Aorta (tissue), 5 donors: ENCODE data around the gene KCNQ1. TPM values are rescaled to one million over a fixed set of nuclear protein-coding genes. Genes with fewer than 3 reads are reported as not detected.
A peak's percentile ranks its signal among the peaks of the same experiment; 100 is the strongest.

ENCODE experiments used
- ATAC-seq: fragments of 200-7000 bp; cut with Tn5 transposase; one replicate; pipeline ENCODE4 v1.9.1; 2022; ENCODE audit warnings: moderate library complexity; ENCODE audit not compliant: low FRiP score
- DNase-seq, 2 donors: peaks; one replicate each; pipeline ENCODE4 v3.0.0-alpha.2; 2020
- H3K27ac ChIP-seq, 2 donors: one replicate each; pipeline ENCODE4 v1.5.1; 2013; ENCODE audit warnings: low read length in 2 of 2, mild to moderate bottlenecking in 2 of 2, moderate library complexity in 2 of 2, control low read depth in 1 of 2, inconsistent platforms in 1 of 2, low read depth in 1 of 2
- H3K27me3 ChIP-seq, 2 donors: one replicate each; pipeline ENCODE4 v1.6.1; 2013; ENCODE audit warnings: control low read depth in 1 of 2, low read length in 1 of 2, mild to moderate bottlenecking in 1 of 2, moderate library complexity in 1 of 2; ENCODE audit not compliant: insufficient read depth in 2 of 2, control insufficient read depth in 1 of 2
- H3K36me3 ChIP-seq, 2 donors: one replicate each; pipeline ENCODE4 v1.6.1; 2013; ENCODE audit warnings: control low read depth in 1 of 2, low read length in 1 of 2, mild to moderate bottlenecking in 1 of 2; ENCODE audit not compliant: insufficient read depth in 2 of 2, control insufficient read depth in 1 of 2
- H3K4me1 ChIP-seq, 2 donors: one replicate each; pipeline ENCODE4 v1.6.1; 2013; ENCODE audit warnings: low read length in 2 of 2, control low read depth in 1 of 2, mild to moderate bottlenecking in 1 of 2, moderate library complexity in 1 of 2; ENCODE audit not compliant: insufficient read depth in 2 of 2, control insufficient read depth in 1 of 2
- H3K4me3 ChIP-seq, 2 donors: one replicate each; pipeline ENCODE4 v1.5.1; 2013; ENCODE audit warnings: low read length in 2 of 2, control low read depth in 1 of 2, mild to moderate bottlenecking in 1 of 2
- H3K9me3 ChIP-seq: one replicate; pipeline ENCODE4 v1.6.1; 2013; ENCODE audit warnings: mild to moderate bottlenecking, low read length; ENCODE audit not compliant: control insufficient read depth
- WGBS, 2 donors: extraction: QIAGEN DNeasy Blood & Tissue Kit; methylation state at CpG; one replicate each; pipeline ENCODE4 v1.1.7; 2013; 5-methylcytosine and 5-hydroxymethylcytosine counted together
- intact Hi-C, 2 donors: fragments of 100-400 bp; cut with DNase I; formaldehyde crosslinking; loops; one replicate each; pipeline versions ENCODE4 v1.14.2 to v1.15.0; 2022
- polyA plus RNA-seq, 2 donors: library from polyadenylated mRNA; stranded (reverse); fragments of 200-250 nt; gene quantifications; one replicate each; pipeline ENCODE4 v1.2.3, GENCODE V29; 2013
- total RNA-seq, 2 donors: library from RNA; stranded (reverse); fragmentation: NEBNext Ultra II Directional; extraction: Animal tissue kit (Norgen Biotek cat#: 25700); gene quantifications; one replicate each; pipeline ENCODE4 v1.2.1, GENCODE V29; 2021
- donor health status: healthy with polysubstance abuse.
- donor health status: Bipolar disorder and iron deficiency.
- donor health status: DM: no; HTN: no; CAD: no.
- donor health status: DM: no; HTN: no; CAD: no.
- donor health status: DM: yes; HTN: yes; CAD: no.

KCNQ1 gene
- total and polyA plus RNA-seq, 4 donors, result 0.67 to 11.5 (median 5.8) TPM

DNA sequence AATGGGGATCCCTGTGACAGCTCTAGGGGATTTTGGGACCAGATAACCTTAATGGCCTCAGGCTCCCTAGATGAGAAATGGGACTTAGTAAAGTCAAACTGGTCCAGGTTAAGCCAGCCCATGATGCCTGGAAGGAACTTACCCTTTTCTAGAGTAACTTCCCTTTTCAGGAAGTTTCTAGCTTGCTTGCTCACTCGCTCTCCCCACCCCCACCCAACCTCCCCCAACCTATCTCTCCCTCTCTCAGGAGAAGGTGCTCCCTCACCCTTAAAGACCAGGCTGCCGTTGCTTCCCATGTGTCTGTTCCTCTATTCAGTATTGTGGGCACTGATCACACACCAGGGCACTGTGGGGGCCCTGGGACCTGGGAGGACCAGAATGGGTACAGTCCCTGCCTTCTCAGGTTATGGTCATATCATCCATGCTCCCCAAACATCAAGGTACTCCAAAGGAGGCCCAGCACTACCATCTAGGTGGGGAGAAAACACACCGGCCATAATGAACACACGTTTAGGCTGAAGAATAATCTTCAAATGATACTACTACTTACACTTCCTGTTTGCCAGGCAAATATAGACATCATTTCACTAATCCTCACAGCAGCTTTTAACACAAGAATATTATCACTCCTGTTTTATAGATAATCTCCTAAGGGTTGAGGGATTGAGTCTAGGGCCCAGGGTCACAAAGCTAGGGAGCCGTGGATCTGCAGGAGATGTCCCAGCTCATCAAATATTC lies 236.8 kb downstream of the KCNQ1 start:
- 85 to 86% methylated on average over 5 of the region's 5 CpGs for WGBS, 2 donors
- Histone ChIP-seq H3K4me3 (no peak overlapping the region), H3K4me1 (no peaks in the 10 kb centered on the region), H3K27ac (no peak overlapping the region), H3K36me3 (no peaks in the 10 kb centered on the region), H3K9me3 (no peaks in the 10 kb centered on the region), H3K27me3 (no peaks in the 10 kb centered on the region)
- no peak for ATAC-seq
- no peak for DNase-seq
- intact Hi-C loops, result no loop called here

DNA sequence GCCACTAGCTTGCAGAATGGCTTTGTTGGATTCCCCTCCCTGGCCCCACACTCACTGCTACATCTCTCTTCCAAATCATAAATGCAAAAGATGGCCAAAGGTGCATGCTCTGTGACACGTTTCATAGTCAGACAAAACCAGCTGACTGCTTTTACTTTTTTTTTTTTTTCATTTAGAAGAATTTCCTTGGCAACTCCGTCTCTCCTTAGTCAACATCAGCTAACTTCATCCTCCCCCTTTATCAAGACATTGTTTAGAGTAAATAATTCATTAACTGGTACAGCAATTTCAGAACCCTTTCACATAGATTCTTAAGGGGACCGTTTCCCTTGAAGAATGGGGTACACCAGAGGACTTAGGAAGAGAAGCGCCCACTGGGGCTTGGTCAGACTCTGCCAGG lies 239.0 kb downstream of the KCNQ1 start:
- 70 to 71% methylated on average over 4 of the region's 4 CpGs for WGBS, 2 donors
- intact Hi-C loops, result no loop called here
- DNase-seq, result no peak
- no peaks in the 10 kb centered on the region for H3K27me3 ChIP-seq
- no peak overlapping the region for H3K4me3 ChIP-seq
- H3K9me3 ChIP-seq, result no peaks in the 10 kb centered on the region
- no peak overlapping the region for H3K27ac ChIP-seq
- no peaks in the 10 kb centered on the region for H3K4me1 ChIP-seq
- no peaks in the 10 kb centered on the region for H3K36me3 ChIP-seq
- ATAC-seq, result no peak

DNA sequence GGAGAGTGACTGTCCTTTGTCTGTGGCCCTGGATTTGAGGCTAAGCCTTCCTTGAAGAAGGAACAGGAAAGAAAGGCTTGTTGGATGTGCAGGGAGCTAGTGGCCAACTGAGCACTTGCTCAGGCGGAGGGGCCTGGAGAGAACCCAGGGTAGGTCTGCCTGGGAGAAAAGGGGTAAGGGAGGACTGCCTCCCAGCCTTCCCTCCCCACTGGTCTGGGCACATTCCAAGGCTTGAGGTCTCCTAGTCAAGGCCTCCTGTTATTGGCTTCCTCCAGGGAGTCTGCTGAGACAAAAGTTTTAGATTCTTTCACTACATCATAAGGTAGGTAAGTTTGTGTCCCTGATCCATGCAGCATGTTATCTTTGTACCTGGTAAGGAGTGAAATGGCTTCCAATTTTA lies 239.8 kb downstream of the KCNQ1 start:
- Histone ChIP-seq H3K27ac (no peak overlapping the region), H3K27me3 (no peaks in the 10 kb centered on the region), H3K36me3 (no peaks in the 10 kb centered on the region), H3K4me1 (no peaks in the 10 kb centered on the region), H3K9me3 (no peaks in the 10 kb centered on the region), H3K4me3 (no peak overlapping the region)
- WGBS, 2 donors, result 87 to 92% methylated on average over 1 of the region's 1 CpG
- intact Hi-C loops, result no loop called here
- DNase-seq (peak in 1 of 2 donors; percentile 24), ATAC-seq (no peak)

DNA sequence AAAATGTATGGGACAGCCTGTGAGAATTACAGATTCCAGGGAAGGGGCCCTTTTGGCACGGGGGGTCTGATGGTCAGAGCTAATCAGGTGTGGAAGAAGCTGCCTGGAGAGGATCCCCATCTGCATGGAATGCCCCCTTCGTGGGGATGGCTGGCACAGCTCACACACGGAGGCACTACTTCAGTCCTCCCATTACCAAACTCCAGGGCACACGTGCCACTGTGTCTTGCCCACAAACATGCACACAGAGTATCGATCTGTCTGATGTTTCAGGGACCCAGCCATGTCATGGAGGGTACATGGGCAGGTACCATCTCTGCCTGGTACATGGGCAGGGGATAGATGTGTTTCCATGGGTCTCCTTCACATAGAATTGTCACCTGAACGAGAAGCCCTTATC lies 240.2 kb downstream of the KCNQ1 start:
- H3K36me3 ChIP-seq, result no peaks in the 10 kb centered on the region
- H3K4me1 ChIP-seq, result no peaks in the 10 kb centered on the region
- no peaks in the 10 kb centered on the region for H3K27me3 ChIP-seq
- no peaks in the 10 kb centered on the region for H3K9me3 ChIP-seq
- DNase-seq (peak in 1 of 2 donors; percentile 35), ATAC-seq (no peak)
- 83 to 87% methylated on average over 6 of the region's 6 CpGs for WGBS, 2 donors
- no peak overlapping the region for H3K4me3 ChIP-seq
- intact Hi-C loops, result no loop called here
- no peak overlapping the region for H3K27ac ChIP-seq

DNA sequence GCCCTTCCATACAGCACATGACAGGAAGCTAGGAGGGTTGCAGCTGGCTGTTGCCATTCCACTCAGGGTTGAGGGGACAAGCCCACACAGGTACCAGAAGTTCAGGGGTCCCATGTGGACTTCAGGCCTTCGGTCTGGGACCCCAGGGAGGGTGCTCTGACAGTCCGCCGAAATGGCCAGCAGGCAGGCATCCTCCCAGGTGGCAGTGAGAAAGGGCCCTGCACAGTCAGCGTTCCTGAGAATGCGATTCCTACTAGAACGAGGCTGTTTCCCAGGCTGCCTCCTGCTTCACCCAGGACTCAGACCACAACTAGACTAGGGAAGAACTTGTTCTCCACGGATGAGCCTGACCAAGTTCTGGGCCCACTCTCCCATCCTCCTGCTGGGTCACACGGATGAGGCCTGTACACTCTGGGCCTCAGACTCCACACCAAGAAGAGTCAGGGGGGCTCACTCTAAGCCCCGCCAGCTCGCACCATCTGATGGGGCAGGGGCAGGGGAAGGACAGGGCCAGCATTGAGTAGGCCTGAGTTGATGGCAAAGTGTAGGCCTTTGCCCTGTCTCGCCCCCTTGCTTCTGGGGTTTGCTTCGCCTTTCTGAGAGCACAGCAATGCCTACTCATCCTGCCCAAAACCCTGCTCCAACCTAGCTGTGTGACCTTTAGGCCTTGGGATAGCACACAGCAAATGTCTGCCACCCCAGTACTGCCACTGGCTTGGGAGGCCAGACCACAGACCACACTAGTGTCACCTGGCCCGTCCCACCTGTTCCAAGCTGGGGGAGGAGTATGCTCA lies 241.0 kb downstream of the KCNQ1 start:
- H3K27me3 ChIP-seq, result no peaks in the 10 kb centered on the region
- DNase-seq (peak; percentile 32 to 53), ATAC-seq (no peak)
- H3K4me3 ChIP-seq, result no peak overlapping the region
- no peak overlapping the region for H3K27ac ChIP-seq
- no peaks in the 10 kb centered on the region for H3K9me3 ChIP-seq
- 91 to 93% methylated on average over 13 of the region's 13 CpGs for WGBS, 2 donors
- H3K36me3 ChIP-seq, result no peaks in the 10 kb centered on the region
- H3K4me1 ChIP-seq, result no peaks in the 10 kb centered on the region
- intact Hi-C loops, result no loop called here

DNA sequence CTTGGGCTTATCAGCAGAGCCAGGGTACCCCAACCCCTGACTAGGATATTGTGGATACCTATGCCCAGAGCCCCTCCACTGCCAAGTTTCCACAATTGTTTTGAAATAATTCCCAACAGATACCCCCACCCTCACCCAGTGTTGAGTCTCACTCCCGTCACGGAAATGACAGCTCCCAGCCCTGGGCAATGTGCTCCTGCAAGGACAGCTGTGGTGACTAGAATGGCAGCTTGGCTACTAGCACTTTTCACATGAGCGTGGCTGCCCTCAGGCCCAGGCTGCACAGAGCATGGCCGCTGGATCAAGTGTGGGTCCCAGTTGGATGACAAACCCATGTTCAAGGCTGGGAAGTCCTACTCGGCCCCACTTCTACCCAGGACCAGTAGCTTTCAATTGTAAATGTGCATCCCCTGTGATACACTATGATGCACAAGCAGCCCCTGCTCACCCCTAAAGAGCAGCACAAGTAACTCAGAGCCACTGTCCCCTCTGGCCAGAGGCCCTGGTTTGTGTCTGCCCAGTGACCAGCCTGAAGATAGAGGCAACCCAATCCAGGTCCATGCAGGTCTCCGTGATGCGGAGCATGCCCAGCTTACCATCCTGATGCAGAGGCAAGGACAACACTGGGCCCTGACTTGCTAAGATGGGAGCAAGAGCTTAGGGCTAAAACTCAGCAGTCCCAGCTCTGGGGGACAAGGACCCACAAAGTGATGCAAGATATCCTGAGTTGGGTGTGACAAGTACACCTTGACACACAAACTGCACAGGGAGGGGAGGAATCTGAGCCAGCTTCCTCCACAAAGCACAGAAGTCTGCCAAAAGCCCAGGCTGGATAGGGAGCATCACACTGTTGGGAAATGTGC lies 241.8 kb downstream of the KCNQ1 start:
- no peaks in the 10 kb centered on the region for H3K36me3 ChIP-seq
- no peaks in the 10 kb centered on the region for H3K27me3 ChIP-seq
- no peaks in the 10 kb centered on the region for H3K9me3 ChIP-seq
- WGBS, 2 donors, result 81 to 89% methylated on average over 7 of the region's 7 CpGs
- no peak for ATAC-seq
- H3K4me3 ChIP-seq, result no peak overlapping the region
- H3K27ac ChIP-seq, result no peak overlapping the region
- no peaks in the 10 kb centered on the region for H3K4me1 ChIP-seq
- intact Hi-C loops, result no loop called here
- peak; percentile 25 to 52 for DNase-seq

DNA sequence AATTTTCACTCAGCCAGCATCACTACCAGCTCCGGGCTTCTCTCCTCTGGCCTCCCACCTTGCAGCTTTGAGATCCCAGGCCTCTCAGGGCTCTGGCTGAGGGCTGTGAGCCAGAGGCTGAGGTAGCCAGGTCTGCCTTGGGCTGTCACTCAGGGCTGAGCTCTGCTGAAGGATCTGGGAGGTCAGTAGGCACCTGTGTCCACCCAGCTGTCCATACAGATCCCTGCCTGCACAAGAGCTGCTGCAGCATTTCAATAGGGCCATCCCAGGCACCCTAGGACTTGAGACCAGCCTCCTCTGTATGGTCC lies 242.4 kb downstream of the KCNQ1 start:
- Histone ChIP-seq H3K27ac (no peak overlapping the region), H3K4me3 (no peak overlapping the region), H3K36me3 (no peaks in the 10 kb centered on the region), H3K9me3 (no peaks in the 10 kb centered on the region), H3K4me1 (no peaks in the 10 kb centered on the region), H3K27me3 (no peaks in the 10 kb centered on the region)
- 84 to 87% methylated on average over 1 of the region's 1 CpG for WGBS, 2 donors
- ATAC-seq (no peak), DNase-seq (peak in 1 of 2 donors; percentile 22)
- intact Hi-C loops, result no loop called here

DNA sequence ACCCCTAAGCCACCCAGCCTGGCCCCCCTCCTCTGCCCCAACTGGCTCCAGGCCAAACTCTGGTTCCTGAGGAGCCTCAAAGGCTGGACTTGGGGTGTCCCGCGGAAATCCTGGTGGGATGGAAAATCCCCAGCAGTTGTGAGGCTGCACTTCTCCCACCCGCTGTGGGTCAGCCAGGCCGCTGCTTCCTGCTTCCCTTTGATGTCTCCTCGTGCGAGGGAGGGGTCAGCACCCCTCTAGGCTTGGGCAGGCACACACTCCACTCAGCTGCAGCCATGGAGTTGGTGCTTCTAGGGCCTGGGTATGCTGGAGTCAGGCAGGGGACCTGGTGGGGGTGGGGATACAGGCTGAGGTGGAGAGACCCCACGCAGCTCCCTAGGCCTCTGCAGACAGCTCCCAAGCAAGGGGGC lies 243.0 kb downstream of the KCNQ1 start:
- intact Hi-C loops, result no loop called here
- H3K4me1 ChIP-seq, result no peaks in the 10 kb centered on the region

More for the DNA sequence above, 243.0 kb downstream of the KCNQ1 start:
- H3K4me3 ChIP-seq, result no peak overlapping the region
- no peak for ATAC-seq
- no peaks in the 10 kb centered on the region for H3K9me3 ChIP-seq
- WGBS, 2 donors, result 74 to 75% methylated on average over 7 of the region's 7 CpGs
- peak; percentile 35 to 64 for DNase-seq
- no peak overlapping the region for H3K27ac ChIP-seq
- H3K27me3 ChIP-seq, result no peaks in the 10 kb centered on the region
- no peaks in the 10 kb centered on the region for H3K36me3 ChIP-seq
